Fibroblast of the conjunctiva (primary cell): ENCODE data around the gene FOXL1.

Experiments used
- DNase-seq: peaks from one replicate; pipeline ENCODE4 v3.0.0-alpha.2; 2010; ENCODE audit warnings: low read depth

The FOXL1 gene

DNA sequence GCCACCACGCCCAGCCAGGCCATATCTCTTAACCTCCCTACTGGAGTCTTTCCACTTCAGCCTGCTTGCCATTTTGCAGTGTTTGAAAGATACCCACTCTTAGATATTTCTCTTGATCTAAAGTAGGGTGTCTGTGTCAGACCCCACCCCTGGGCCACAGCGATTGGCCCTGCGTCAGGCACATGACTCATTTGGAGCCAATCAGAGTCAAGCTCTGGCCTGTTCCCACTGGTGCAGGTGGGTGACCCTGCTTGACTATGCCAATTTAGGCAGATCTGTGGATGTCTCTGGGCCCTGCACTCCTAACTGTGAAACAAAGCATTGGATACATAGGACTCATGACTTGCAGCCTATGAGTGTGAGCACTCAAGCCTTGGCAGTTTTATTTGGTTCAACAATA is 27.6 kb downstream of the FOXL1 start:
- no peak for DNase-seq

- no peak for DNase-seq
Measured at GRCh38 chr16:86608301-86608747, 30.0 kb downstream of the FOXL1 start.

DNA sequence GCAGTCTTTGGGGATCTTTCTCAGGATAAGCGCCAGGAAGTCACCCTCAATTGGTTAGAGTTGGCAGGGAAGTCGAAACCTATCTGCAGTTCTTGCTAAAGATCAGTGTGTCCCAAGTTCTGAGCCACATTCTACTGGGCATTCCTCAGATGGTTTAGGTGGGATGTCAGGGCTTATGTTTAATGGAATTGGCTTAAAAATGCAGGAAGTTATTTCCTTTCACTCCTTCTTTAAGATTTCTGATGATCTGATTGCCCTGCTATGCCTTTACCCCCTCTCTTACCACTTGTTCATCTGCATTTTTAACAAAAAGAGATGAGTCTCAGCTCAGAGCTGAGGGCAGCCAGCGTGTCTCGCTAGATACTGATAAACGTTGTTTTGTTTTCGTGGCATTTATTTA is 30.8 kb downstream of the FOXL1 start:
- no peak for DNase-seq

- no peak for DNase-seq
Measured at GRCh38 chr16:86609661-86610060, 31.3 kb downstream of the FOXL1 start.

DNA sequence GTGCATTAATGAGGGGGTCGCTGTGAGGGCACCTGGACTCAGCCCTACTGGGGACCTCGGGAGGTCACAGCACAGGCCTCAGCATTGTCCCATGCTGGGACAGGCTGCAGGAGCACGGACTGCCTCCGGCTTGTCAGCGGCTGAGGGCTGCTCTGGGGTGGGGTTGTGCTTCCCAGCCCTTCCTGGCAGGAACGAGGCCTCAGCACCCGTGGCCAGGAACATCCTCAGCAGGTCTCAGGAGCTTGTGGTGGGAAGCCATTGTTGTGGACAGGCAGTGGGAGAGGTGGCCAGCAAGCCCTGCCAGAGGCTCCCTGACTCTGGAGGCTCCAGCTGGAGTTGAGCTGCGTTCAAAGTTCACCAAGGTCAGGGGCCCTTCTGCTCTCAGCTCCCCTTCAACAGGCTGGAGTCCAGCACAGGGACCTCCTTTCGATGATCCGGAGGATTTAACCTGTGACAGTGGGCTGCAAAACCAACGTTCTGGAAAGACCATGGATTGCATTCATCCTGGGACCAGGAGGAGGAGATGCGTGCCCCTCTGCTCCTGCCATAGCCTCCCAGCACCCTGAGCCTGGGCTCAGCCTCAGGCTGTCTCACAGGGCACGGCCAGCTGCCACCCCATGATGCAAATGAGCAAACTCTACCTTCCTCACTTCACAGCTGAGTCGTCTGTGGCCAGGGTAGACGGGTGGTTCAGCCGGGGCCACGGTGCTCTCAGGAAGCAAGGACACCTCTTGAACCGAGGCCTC is 32.6 kb downstream of the FOXL1 start:
- DNase-seq, result no peak

DNA sequence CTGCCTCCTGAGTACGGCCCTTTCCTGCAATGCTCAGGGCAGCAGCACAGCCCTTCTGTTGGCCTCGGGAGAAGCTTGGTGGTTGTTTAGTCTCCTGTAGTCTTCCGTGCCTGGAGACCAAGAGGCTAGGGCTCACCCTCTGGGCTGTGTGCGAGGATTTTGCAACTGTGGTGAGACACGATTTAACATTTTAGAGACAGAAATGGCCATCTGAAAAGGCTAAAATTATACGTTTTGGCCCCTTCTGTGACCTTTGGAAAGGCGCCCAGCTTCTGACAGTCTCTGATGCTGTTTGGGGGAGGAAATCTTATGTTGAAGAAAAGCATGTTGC is 33.1 kb downstream of the FOXL1 start:
- peak; percentile 24 for DNase-seq

DNA sequence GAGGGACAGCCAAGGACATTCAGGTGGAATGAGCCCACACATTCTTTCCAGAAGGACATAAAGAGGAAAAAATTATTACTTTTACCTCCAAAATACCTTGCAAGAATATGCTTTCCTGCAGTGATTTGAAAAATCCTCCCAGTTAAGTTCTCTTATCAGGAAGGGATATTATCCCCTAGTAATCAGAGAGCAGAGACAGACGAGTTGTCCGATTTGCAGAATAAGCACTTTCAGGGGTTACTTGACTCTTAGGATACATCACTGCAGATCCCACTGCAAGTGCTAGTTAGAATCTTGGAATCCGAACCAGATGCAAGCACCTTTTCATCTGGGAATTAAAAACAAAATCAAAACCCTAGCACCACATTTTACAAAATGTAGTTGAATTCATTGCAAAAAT is 33.6 kb downstream of the FOXL1 start:
- DNase-seq, result no peak

DNA sequence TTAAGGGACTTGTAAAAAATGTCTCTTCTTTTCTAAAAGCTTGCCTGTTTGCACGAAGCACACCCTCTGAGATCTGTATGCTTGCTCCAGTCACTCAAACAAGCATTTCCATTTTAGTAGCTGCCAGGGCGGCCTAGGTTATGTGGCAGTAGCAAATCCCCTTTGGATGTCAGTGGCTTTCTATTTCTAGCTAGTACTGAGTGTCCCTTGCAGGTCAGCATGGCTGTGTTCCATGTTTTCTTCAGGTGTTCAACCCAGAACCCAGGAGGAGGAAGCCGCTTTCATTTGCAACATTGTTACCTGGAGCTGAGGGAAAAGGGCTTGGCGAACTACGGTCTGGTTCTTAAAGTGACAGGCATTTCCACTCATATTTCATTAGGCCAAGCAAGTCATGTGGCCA is 36.4 kb downstream of the FOXL1 start:
- no peak for DNase-seq

DNA sequence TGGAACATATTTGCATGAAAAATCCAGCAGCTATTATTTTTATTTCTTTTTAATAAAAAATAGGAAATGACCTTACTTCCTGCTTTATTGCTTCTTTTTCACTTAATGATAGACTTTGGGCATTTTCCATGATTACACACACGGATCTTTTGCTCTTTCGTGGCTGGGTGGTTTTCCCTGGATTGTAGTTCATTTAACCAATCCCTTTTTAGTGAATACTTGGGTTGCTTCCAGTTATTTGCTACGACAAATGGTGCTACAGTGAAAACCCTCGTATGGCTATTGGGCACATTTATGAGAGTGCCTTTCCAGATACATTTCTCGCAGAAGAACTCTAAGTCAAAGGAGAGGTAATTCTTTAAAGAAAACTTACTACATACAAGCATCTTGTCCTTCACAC is 38.6 kb downstream of the FOXL1 start:
- no peak for DNase-seq

DNA sequence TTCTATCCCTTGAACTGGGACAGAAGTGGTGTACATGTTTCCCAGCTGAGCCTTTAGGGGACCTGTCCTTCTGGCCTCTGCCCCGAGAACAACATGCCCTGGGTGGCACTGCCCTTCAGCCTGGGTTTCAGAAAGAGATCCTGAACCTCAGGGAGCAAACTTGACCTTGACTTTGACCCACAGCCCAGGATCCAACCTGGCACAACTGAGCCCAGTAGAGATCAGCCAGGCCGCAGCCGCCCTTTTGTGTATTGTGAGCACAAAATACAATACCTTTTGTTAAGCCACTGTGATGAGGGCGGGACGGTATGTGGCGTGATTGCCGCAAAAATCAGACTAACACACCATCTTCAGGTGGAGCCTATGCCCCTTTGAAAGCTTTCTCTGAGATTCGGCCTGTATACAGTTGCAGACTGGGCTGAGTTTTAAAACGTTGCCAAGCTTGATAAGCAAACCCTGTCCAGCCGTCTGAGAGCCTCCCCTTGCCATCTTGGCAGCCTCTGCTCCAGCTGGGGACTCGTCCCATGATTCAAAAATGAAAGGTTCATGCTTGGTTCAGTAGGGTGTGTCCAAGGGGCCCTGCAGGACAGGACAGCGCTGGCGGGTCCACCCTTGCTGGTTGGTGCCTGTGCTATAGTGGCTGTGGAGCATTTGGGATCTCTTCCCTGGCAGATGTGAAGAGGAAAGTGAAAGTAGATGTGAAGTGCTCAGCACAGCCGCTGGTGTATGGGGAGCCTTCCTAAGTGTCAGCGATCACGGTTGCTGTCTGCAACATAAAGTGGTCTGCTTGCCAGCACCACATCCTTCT is 40.3 kb downstream of the FOXL1 start:
- DNase-seq, result no peak

DNA sequence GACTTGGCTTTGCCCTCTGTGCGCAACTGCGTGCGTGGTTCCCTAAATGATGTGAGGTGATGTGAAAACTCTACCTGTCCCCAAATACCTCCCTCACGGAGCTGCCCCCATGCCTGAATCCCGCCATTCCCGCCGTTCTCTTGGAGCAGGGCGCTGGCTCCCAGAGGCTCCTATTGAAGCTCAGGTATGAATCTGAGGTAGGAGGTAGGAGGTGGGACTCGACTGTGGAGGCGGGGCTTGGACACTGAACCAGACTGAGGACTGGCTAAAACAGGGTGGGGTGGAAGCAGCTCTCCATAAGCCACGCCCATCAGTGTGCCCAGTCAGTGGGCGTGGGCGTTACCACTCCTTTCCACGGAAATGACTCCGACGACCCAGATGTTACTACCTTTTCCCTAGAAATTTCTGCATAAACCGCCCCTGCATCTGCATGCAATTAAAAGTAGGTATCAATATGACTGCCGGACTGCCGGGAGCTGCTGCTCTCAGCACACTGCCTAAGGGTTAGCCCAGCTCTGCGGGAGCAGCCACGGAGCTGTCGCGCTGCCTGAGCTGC is 41.0 kb downstream of the FOXL1 start:
- DNase-seq, result no peak

DNA sequence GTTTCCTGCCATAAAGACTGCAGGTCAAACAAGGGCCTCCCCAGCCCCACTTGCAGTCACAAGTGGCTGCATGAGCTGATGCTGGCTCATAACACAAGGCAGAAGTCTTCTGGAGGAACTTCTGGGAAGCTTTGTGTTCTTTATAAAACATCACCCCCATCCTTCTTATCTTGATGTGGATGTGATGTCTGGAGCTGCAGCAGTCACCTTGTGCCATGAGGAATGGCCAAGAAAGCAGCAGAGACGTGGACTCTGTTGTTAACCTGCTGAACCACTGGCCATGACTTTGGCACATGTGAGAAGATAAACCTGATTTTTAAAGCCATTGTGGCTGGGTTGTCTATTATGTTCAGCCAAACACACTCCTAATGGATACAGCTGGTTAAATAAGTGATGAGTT is 41.8 kb downstream of the FOXL1 start:
- no peak for DNase-seq

DNA sequence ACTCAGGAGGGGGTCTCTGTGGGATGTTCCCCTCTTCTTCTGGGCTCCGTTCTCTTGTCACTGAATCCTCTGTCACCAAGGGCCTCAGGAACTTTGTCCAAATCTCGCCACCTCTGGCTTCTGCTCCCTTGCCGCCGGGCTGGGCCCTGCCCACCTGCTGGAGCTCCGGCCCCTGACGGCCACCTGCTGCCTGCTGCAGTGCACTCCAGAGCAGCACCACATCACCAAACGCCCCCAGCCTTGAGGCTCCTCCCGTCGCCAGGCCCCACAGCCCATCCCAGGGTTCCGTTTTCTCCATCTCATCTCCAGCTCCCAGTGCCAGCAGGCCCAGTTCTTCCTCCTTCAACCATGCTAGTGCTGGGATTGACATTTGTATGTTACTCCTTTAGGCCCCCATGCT is 43.6 kb downstream of the FOXL1 start:
- DNase-seq, result no peak

- no peak for DNase-seq
Measured at GRCh38 chr16:86622700-86623615, 44.6 kb downstream of the FOXL1 start.

DNA sequence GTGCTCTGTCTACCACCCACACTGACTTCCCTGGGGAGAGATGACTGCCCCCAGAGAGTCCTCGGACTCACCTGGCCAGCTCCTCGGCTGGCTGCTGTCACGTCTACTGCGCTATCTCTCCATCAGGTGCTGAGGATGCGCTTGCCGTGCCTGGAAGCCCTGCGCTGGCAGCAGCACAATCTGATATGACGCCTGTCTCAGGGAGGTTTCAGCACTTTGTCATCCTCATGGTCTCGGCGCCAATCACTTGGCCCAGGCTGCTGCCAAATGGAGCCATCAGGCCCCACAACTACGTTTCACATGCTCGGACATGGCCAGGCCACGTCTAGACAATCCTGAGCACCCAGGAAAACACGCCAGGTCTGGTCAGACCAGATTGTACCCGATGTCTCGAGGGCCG is 46.7 kb downstream of the FOXL1 start:
- no peak for DNase-seq

- DNase-seq, result no peak
Measured at GRCh38 chr16:86625821-86626220, 47.5 kb downstream of the FOXL1 start.

DNA sequence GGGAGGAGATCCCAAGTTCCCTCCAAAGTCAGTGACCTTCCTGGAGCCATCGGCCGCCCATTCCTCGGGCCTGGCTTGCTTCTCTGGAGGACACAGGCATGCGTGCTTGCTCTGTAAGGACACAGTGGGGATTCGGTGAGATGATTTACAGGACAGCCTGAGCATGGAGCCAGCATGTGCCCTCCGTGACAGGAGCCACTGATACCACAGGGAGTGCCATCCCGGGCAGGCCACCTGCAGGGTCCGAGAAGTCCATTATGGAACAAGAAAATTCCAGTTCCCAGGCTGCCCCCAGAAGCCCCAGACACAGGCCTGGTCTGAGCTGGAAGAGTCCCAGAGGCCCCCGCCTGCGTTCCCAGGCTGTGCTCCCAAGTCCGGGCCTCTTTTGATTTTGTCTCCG is 47.9 kb downstream of the FOXL1 start:
- DNase-seq, result no peak

DNA sequence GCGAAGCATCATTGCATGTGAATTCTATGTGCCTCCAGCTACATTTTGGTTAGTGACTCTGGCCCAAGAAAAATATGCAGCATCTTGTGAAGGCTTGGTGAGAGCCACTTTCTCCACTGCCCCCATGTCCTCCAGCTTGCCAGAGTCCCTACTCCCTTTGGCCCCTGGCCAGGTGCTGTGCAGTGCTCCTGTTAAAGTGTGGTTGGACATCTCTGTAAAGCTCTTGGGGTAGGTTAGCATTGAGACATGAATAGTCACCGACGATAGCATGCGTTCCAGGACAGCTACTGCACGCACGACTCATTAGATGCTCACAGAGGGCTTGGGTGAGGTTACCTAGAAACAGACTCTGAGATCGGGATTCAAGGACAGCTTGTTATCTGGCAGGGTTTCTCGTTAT is 48.6 kb downstream of the FOXL1 start:
- DNase-seq, result no peak

DNA sequence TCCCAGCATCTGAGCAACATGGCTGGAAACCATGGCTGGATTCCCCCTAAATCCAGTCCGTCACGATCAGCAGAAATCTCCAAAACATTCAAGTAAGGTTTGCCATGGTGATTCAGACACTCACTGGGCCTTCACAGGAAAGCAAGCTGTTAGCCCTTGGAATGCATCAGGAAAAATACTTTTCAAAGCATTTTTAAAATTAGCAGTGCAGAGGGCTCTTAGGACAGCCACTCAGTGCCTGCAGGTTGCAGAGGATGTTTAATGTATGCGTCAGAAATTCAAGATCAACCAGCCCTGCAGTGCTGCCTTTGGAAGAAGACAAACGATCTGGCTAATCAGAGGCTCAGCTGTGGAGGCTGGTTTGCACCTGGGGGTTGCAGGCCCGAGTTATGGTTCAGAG is 50.3 kb downstream of the FOXL1 start:
- no peak for DNase-seq

GRCh38 chr16:86630471-86630870 is 52.1 kb downstream of the FOXL1 start:
- no peak for DNase-seq

GRCh38 chr16:86631444-86631843 is 53.1 kb downstream of the FOXL1 start:
- DNase-seq, result no peak
